Ovary (tissue), 9 donors: ENCODE results near the gene MTHFD1L. TPM values are rescaled to one million over a fixed set of nuclear protein-coding genes. Genes with fewer than 3 reads are reported as not detected.

ENCODE experiments used
- DNase-seq, 5 donors: peaks; one replicate each; pipeline ENCODE4 v3.0.0-alpha.2; 2019 to 2020
- H3K27ac ChIP-seq, 2 donors: fragments of 200-600 bp; one replicate each; pipeline versions ENCODE4 v1.5.1 to v1.8.0; 2019 to 2022
- H3K27me3 ChIP-seq: fragments of 200-600 bp; one replicate; pipeline ENCODE4 v1.8.0; 2022
- H3K36me3 ChIP-seq: fragments of 200-600 bp; sonication (generic); one replicate; pipeline ENCODE4 v1.5.1; 2019
- H3K4me1 ChIP-seq: one replicate; pipeline ENCODE4 v1.8.1; 2013; ENCODE audit warnings: mild to moderate bottlenecking, moderate library complexity; ENCODE audit not compliant: insufficient read depth
- H3K4me3 ChIP-seq: fragments of 200-600 bp; sonication (generic); one replicate; pipeline ENCODE4 v1.5.1; 2017
- H3K9me3 ChIP-seq, 2 donors: fragments of 200-600 bp in 1 of 2; sonication (generic) in 1 of 2; one replicate each; pipeline versions ENCODE4 v1.5.1 to v1.8.1; 2013 to 2019; ENCODE audit warnings: mild to moderate bottlenecking in 1 of 2, moderate library complexity in 1 of 2
- CTCF ChIP-seq, 3 donors: fragments of 450-650 bp in 2 of 3; fragments of 200-600 bp in 1 of 3; IDR thresholded peaks; one replicate each; pipeline versions ENCODE4 v1.5.1 to v1.8.0; 2016 to 2022; ENCODE audit warnings: antibody characterized with exemption in 3 of 3, mild to moderate bottlenecking in 1 of 3
- EP300 ChIP-seq: sonication (generic); formaldehyde crosslinking; IDR thresholded peaks from one replicate; pipeline ENCODE4 v1.6.1; 2017; ENCODE audit warnings: antibody characterized with exemption
- POLR2A ChIP-seq: fragments of 450-650 bp; IDR thresholded peaks from one replicate; pipeline ENCODE4 v1.6.1; 2017; ENCODE audit warnings: antibody characterized with exemption, mild to moderate bottlenecking, moderate library complexity
- WGBS, 3 donors: extraction: QIAGEN DNeasy Blood & Tissue Kit in 1 of 3; methylation state at CpG; one replicate each; pipeline versions ENCODE4 v1.1.5 to v1.1.7; 2013 to 2017; 5-methylcytosine and 5-hydroxymethylcytosine counted together
- intact Hi-C, 4 donors: fragments of 100-400 bp; cut with DNase I; formaldehyde crosslinking; loops; one replicate each; pipeline versions ENCODE4 v1.11.0 to v1.15.1; 2022 to 2023
- polyA plus RNA-seq, 2 donors: library from polyadenylated mRNA; stranded (reverse); fragments of 200-250 nt in 1 of 2; fragments of 350-450 nt in 1 of 2; fragmentation: Illumina TruSeq in 1 of 2; extraction: RNeasy Lipid Tissue Mini Kit (QIAGEN cat#74804) in 1 of 2; gene quantifications; one replicate each; pipeline ENCODE4 v1.2.3, GENCODE V29; 2013 to 2014
- total RNA-seq, 7 donors: library from RNA; depleted of rRNA in 2 of 7; stranded (reverse); fragments of >200 nt in 2 of 7; fragmentation: NEBNext Ultra II Directional in 3 of 7; extraction: Animal tissue kit (Norgen Biotek cat#: 25700) in 3 of 7; gene quantifications; one replicate each; pipeline versions ENCODE4 v1.1.0 to v1.2.4, GENCODE V29; 2016 to 2023
- donor health status: DM: no; HTN: no; CAD: no; lungs with moderate emphysema.
- donor health status: DM: no; HTN: no; CAD: no.
- donor health status: Bipolar disorder and iron deficiency.
- donor health status: DM: yes; HTN: yes; CAD: no.
- donor health status: DM: no; HTN: no; CAD: no.
- donor health status: DM: yes; HTN: yes; CAD: no.

Gene MTHFD1L
- total and polyA plus RNA-seq, 9 donors = 13.0 to 91.1 (median 23.6) TPM

- TF ChIP-seq POLR2A = no peak
- TF ChIP-seq EP300 = no peak
- no peak for TF ChIP-seq CTCF (IDR thresholded peaks at IDR 0.05)
- no peaks in the 10 kb centered on the region for H3K36me3 ChIP-seq
- no peaks in the 10 kb centered on the region for H3K9me3 ChIP-seq
- DNase-seq = no peak
- no peak overlapping the region for H3K4me3 ChIP-seq
- no peak overlapping the region for H3K27ac ChIP-seq
- WGBS, 3 donors = 90 to 92% (median 90%) methylated on average over 11 of the region's 11 CpGs
- H3K27me3 ChIP-seq = no peaks in the 10 kb centered on the region
- intact Hi-C loops = no loop called here
- H3K4me1 ChIP-seq = no peaks in the 10 kb centered on the region
These were observed 115.6 kb downstream of the MTHFD1L start for GRCh38 chr6:150981095-150981494.

GRCh38 chr6:150981669-150982068, 116.2 kb downstream of the MTHFD1L start:
- Histone ChIP-seq H3K27ac (no peak overlapping the region), H3K4me3 (no peak overlapping the region), H3K36me3 (no peaks in the 10 kb centered on the region), H3K27me3 (no peaks in the 10 kb centered on the region), H3K4me1 (no peaks in the 10 kb centered on the region), H3K9me3 (no peaks in the 10 kb centered on the region)
- 82 to 94% (median 92%) methylated on average over 2 of the region's 2 CpGs for WGBS, 3 donors
- intact Hi-C loops = no loop called here
- no peak for TF ChIP-seq CTCF (IDR thresholded peaks at IDR 0.05)
- no peak for TF ChIP-seq EP300
- TF ChIP-seq POLR2A = no peak
- no peak for DNase-seq

GRCh38 chr6:150987371-150987828, 121.9 kb downstream of the MTHFD1L start:
- Histone ChIP-seq H3K36me3 (no peaks in the 10 kb centered on the region), H3K27me3 (no peaks in the 10 kb centered on the region), H3K4me1 (peaks cover 5% of the 10 kb centered on the region), H3K9me3 (no peaks in the 10 kb centered on the region), H3K4me3 (no peak overlapping the region), H3K27ac (no peak overlapping the region)
- 81 to 84% (median 84%) methylated on average over 7 of the region's 7 CpGs for WGBS, 3 donors
- DNase-seq = no peak
- intact Hi-C loops = no loop called here
- TF ChIP-seq EP300 (no peak), POLR2A (no peak), CTCF (IDR thresholded peaks at IDR 0.05) (no peak)

GRCh38 chr6:150987855-150988464, 122.5 kb downstream of the MTHFD1L start:
- Histone ChIP-seq H3K4me1 (peaks cover 8% of the 10 kb centered on the region), H3K4me3 (no peak overlapping the region), H3K27me3 (no peaks in the 10 kb centered on the region), H3K9me3 (no peaks in the 10 kb centered on the region), H3K27ac (no peak overlapping the region), H3K36me3 (no peaks in the 10 kb centered on the region)
- intact Hi-C loops = no loop called here
- TF ChIP-seq CTCF (IDR thresholded peaks at IDR 0.05) (no peak), POLR2A (no peak), EP300 (no peak)
- 51 to 61% (median 55%) methylated on average over 5 of the region's 5 CpGs for WGBS, 3 donors
- no peak for DNase-seq
